GM19043 (cell line): ENCODE measurements around the gene RSF1.
A peak's percentile ranks its signal among the peaks of the same experiment; 100 is the strongest.

Experiments
- ATAC-seq: cut with Tn5 transposase; IDR thresholded peaks from one replicate; pipeline ENCODE4 v1.9.1; 2021; ENCODE audit warnings: low read depth; ENCODE audit not compliant: unreplicated experiment

The RSF1 gene

DNA sequence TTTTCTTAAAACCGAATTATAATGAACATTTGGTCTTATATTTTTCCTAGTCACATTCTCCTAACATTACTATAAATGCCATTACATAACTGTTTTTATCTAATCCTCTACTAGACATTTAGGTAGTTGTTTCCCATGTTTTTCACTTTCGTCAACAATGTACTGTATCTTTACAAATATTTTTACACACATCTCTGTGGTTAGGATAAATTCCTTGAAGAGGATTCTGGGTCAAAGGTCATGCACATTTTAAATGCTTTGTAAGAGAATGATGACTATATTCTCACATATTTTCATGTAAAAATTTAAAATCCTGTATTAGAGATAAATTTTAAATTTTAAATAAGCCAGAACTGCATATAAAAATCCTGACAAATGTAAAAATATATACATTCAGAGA is 121.6 kb downstream of the RSF1 start:
- no peak for ATAC-seq

DNA sequence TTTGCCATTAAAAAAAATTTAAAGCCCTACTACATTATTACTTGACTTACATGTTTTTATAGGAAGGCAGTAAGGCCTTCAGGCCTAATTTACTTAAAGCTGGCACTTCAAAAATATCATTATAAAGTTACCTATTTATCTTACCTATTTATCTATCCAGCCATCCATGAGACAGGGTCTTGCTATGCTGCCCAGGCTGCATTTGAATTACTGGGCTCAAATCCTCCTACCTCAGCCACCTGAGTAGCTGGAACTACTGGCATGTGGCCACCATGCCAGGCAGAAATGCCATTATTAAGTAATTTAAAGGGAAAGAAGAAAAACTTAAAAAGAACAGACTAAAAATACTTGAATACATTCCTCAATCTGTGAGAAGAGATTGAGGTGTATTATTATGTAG is 122.7 kb downstream of the RSF1 start:
- ATAC-seq: no peak

DNA sequence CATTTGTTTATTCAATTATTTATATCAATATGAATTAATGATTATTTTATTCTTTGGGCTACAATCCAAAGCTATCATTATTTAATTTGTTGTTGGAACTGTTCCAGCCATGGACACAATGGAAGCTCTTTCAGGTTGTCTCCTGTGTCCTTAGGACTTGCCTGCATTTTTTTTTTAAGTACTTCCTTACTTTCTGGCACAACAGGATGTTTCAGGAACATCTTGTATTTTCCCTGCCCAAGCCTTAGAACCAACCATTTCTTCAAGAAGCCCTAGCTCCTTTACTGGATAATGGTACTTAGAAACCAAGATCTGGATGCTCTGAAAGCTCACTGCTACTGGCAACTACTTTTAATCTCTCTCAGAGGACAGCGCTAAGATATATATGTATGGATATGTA is 125.1 kb downstream of the RSF1 start:
- no peak for ATAC-seq

- ATAC-seq: no peak
These were observed 129.9 kb downstream of the RSF1 start for GRCh38 chr11:77690649-77691048.

GRCh38 chr11:77687088-77687487 is 133.4 kb downstream of the RSF1 start:
- ATAC-seq: no peak

DNA sequence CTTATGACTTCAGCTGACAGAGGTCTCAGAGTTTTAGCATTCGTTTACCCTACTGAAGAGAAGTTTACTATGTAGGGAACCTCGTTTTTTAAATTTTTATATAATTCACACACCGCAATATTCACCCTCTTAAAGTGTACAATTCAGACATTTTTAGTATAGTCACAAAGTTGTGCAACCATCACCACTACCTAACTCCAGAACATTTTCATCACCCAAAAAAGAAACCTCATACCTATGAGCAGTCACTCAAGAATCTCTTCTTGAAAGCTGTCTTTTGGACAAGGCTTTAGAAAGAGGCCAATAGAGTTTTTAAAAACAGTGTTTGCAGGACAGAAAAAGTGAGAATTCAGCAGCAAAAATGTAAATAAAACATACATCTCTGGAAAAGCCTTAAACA is 143.4 kb downstream of the RSF1 start:
- ATAC-seq: no peak

- ATAC-seq: no peak
These were observed 148.3 kb downstream of the RSF1 start for GRCh38 chr11:77672264-77672663.

DNA sequence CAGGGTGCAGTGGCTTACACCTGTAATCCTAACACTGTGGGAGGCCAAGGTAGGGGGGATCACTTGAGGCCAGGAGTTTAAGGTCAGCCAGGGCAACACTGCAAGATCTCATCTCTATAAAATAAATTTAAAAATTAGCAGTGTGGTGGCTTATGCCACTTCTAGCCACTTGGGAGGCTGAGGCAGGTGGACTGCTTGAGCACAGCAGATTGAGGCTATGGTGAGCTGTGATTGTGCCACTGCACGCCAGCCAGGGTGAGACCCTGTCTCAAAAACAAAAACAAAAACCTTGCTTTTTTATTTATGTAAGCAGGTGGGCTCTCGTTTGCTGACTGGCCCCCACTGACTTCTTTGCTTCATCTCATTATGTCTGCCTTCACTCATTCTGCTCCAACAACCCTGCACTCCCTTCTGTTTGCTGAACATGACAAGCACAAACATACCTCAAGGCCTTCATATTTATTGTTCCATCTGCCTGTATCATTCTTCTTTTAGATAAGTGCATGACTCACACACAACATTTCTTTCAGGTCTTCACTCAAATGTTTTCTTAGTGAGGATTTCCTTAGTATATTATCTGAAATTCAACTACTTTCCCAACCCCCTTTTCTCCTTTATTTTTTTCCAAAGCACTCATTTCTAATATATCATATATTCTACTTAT is 150.5 kb downstream of the RSF1 start:
- no peak for ATAC-seq

DNA sequence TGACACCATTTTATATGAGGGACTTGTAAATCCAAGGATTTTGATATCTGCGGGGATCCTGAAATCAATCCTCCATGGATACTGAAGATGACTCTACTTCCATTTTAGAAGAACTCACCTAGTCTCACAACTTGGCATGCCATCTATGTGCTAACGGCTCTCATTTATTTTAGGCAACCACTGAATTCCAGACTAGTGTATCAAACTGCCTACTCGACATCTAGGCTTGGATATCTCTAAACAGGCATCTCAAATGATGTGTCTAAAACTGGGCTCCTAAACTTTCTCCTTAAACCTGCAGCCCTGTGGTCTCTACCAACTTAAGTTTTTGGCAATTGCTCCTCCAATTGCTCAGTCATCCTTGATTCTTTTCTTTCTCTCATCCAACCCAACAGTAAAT is 151.8 kb downstream of the RSF1 start:
- ATAC-seq: no peak

DNA sequence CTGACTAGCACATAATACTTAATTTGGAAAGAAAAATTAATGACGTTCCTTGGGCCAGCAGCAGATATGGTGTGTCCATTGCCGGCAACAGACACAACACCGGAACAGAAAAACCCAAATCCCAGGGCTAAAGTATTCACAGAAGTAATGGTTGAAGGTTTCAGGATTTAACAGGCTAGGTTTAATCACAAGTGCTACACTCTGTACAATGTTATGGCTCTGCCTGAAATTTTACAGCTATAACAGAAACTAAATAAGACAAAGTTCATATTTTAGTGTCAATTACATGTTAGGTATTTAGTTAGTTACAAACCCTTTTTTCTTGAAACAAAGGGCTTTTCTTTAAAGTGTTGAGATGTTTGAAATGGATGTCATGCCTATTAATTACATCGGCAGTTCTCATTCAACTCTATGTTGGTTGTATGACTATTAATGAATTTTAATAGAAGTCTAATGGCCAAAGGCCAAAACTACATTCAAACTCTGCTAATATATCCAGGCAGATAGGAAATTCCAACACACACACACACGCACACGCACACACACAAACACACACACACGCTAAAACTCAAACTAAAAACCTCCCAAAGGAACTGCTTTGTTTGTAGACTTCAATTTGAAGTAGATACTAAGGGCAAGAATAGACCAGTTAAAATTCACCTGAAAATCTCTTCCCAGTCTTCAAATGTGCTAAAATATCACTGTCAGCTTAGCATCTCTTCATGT is 155.1 kb downstream of the RSF1 start:
- no peak for ATAC-seq

GRCh38 chr11:77661670-77662069 is 158.9 kb downstream of the RSF1 start:
- no peak for ATAC-seq

GRCh38 chr11:77660947-77661346 is 159.6 kb downstream of the RSF1 start:
- ATAC-seq: no peak

DNA sequence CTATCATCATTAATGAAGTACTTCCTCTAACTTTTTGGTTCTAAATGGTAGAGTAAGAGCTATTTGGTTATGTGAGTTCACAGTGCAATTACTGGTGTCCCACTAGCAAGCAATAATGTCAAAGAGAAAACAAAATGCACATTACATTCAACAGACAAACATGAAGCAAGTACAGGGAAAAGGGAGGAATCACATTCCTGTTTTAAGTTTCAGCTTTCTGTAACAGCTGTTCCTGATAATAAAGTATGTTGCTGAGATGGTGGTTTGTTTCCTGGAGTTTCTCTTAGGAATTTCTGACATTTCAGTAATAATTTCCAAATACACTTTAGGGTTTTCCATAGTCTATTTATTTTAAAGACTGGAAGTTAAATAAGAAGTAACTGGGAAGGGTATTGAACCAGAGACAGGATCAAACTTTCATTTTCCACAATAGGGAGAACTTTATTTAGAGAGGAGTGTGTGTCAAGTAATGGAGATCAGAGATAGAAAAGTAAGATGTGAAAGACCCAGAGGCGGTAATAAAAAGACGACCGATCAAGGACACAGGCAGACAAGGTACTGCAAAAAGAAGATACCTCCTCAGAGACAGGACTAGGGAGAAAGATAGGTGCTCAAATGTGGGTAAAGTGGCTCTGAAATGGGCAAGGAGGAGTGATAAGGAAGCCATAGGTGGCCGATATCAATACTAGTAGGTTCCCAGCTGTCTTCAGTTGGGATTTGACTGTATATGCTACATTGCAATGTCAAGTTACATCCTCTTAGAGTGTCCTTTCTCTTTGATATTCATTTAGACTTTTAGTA is 162.1 kb downstream of the RSF1 start:
- ATAC-seq: no peak

DNA sequence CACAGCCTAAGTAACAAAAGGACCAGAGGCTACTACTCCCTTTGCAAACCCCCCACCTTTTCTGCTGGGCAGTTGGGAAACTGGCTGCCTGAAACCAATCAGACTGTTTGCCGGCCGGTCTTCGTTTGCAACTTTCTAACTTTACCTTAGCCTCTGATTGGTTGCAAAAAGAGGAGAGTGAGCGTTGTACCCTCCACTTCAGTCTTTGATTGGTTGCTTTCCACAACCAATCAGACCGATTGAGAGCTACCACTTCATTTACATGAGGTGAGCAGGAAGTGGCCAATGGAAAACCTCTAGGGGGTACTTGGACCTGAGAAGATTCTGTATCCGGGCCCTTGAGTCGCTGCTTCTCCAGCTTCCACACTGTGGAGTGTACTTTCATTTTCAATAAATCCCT is 164.2 kb downstream of the RSF1 start:
- no peak for ATAC-seq

DNA sequence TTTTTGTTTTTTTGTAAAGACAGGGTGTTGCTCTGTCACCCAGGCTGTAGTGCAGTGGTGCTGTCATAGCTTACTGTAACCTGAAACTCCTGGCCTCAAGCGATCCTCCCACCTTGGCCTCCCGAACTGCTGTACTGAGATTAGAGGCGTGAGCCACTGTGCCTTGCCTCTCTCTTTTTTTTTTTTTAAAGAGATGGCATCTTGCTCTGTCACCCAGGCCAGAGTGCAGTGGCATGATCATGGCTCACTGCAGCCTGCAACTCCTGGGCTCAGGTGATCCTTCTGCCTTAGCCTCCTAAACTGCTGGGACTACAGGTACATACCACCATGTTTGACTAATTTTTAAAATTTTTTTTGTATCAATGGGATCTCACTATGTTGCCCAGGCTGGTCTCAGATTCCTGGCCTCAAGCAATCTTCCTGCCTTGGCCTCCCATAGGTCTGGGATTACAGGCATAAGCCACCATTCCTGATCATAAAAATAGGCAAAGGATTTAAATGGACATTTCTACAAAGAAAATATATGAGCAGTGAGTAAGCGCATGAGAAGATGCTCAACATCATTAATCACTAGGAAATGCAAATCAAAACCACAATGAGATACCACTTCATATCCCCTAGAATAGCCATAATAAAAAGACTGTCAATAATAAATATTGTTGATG is 165.6 kb downstream of the RSF1 start:
- ATAC-seq: no peak

GRCh38 chr11:77650123-77650522 is 170.4 kb downstream of the RSF1 start:
- ATAC-seq: no peak

GRCh38 chr11:77647654-77648305 is 172.7 kb downstream of the RSF1 start:
- ATAC-seq: no peak

DNA sequence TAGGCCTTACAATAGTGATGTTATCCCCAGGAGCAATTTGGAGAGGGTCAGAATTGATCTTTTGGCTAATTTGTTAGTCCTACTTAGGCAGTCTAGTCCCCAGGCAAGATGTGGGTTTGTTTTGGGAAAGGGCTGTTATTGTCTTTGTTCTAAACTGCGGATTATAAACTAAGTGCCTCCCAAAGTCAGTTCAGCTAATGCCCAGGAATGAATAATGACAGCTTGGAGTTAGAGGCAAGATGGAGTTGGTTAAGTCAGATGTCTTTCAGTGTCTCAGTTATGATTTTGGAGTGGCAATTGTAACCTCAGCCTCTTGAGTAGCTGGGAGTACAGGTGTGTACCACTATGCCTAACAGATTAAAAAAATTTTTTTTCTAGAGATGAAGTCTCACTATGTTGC is 175.6 kb downstream of the RSF1 start:
- no peak for ATAC-seq

- ATAC-seq: no peak
These were observed 178.3 kb downstream of the RSF1 start for GRCh38 chr11:77642228-77642627.

DNA sequence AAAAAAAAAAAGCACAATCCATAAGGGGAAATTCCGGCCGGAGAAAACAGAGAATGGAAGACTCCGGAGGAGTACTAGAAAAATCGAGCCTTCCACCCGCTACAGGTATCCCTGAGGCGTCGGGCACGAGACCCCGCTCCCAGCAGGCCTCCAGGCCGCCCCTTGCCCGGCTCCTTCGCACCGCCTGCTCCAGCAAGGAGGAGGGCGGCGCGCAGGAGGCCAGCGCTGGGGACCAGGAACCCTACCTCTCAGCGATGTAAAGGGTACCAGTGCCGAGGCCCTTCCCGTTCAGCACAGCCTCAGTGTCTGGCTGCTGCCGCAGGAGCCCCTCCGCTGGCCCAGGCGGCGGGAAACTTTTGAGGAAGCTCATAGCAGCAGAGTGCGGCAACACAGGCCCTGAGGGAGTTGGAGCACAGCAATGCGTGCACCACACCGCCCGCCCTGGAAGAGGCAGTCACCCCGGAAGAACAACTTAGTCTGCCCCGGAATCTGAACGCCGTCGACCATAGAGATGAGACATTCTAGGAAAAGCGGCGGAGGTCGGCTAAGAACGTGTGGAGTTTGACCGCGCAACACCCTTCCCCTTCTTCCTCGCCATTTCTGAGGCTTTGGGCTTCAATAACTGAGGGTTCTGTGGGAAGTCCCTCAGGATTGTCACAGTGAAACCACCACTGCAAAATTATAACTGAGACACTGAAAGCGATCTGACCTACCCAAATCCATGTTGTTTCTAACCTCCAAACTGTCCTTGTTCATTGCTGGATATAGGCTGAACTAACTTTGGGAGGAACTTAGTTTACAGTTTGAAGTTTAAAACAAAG is 183.0 kb downstream of the RSF1 start, which contains the start of gene CLNS1A:
TSS of gene CLNS1A (minus strand) at position 450 of the 821 bp plus-strand sequence. CDS start at position 370, 80 bp downstream.
- ATAC-seq: peak; percentile 96
